Gastroesophageal sphincter (tissue), 4 donors: ENCODE measurements around the gene MXRA8. TPM values are rescaled to one million over a fixed set of nuclear protein-coding genes. Genes with fewer than 3 reads are reported as not detected.

Experiments used
- ATAC-seq: fragments of 150-250 bp; one replicate; pipeline ENCODE4 v1.9.1; 2016; ENCODE audit warnings: mild to moderate bottlenecking, moderate library complexity
- H3K27ac ChIP-seq, 4 donors: fragments of 200-600 bp; sonication (generic) in 3 of 4; 1 replicate in 3 of 4; 2 replicates in 1 of 4; pipeline ENCODE4 v1.5.1; 2016 to 2019
- H3K27me3 ChIP-seq: fragments of 200-600 bp; sonication (generic); one replicate; pipeline ENCODE4 v1.5.1; 2019
- H3K36me3 ChIP-seq, 2 donors: fragments of 200-600 bp; sonication (generic); one replicate each; pipeline ENCODE4 v1.5.1; 2019; ENCODE audit warnings: control low read depth in 1 of 2
- H3K4me1 ChIP-seq, 3 donors: fragments of 200-600 bp; sonication (generic); 1 replicate in 2 of 3; 2 replicates in 1 of 3; pipeline ENCODE4 v1.5.1; 2016 to 2019; ENCODE audit warnings: control low read depth in 2 of 3
- H3K4me3 ChIP-seq, 2 donors: fragments of 200-600 bp; sonication (generic); one replicate each; pipeline ENCODE4 v1.5.1; 2019; ENCODE audit warnings: mild to moderate bottlenecking in 1 of 2, moderate library complexity in 1 of 2
- H3K9me3 ChIP-seq, 3 donors: fragments of 200-600 bp; sonication (generic); one replicate each; pipeline ENCODE4 v1.5.1; 2017 to 2019; ENCODE audit warnings: control low read depth in 2 of 3
- EP300 ChIP-seq: sonication (generic); formaldehyde crosslinking; IDR thresholded peaks from one replicate; pipeline ENCODE4 v1.6.1; 2017; ENCODE audit warnings: antibody characterized with exemption, mild to moderate bottlenecking
- POLR2A ChIP-seq, 2 donors: fragments of 450-650 bp; IDR thresholded peaks; one replicate each; pipeline ENCODE4 v1.6.1; 2017; ENCODE audit warnings: antibody characterized with exemption in 2 of 2, mild to moderate bottlenecking in 2 of 2, moderate library complexity in 1 of 2
- POLR2AphosphoS5 ChIP-seq: sonication (generic); formaldehyde crosslinking; IDR thresholded peaks from one replicate; pipeline ENCODE4 v1.6.1; 2017; ENCODE audit warnings: antibody characterized with exemption
- WGBS, 2 donors: methylation state at CpG; one replicate each; pipeline ENCODE4 v1.1.5; 2018; ENCODE audit warnings: low coverage in 1 of 2; 5-methylcytosine and 5-hydroxymethylcytosine counted together
- total RNA-seq, 4 donors: library from RNA; depleted of rRNA; stranded (reverse); fragments of >200 nt; gene quantifications; one replicate each; pipeline ENCODE4 v1.1.0, GENCODE V29; 2016
- TF ChIP-seq, protein P1 (sequence below), 4 experiments: fragments of 200-600 bp in 2 of 4; fragments of 450-650 bp in 2 of 4; sonication (generic) in 1 of 4; IDR thresholded peaks; one replicate each; pipeline ENCODE4 v1.5.1; 2017 to 2019; ENCODE audit warnings: antibody characterized with exemption in 4 of 4, mild to moderate bottlenecking in 2 of 4, moderate library complexity in 2 of 4

The MXRA8 gene
- total RNA-seq, 4 donors from 2014 or later: 69.8 to 105 (median 85.4) TPM

- 93% methylated on average over 6 of the region's 23 CpGs; no CpG with 5 or more reads in 1 of the 2 donors for WGBS, 2 donors
- no peak overlapping the region for H3K27ac ChIP-seq
- H3K27me3 ChIP-seq: no peaks in the 10 kb centered on the region
Observed at GRCh38 chr1:1340185-1340584, 18.2 kb downstream of the MXRA8 start.

GRCh38 chr1:1338278-1338677 is 20.1 kb downstream of the MXRA8 start:
- H3K4me1 ChIP-seq: no peaks in the 10 kb centered on the region
- no peak for ATAC-seq
- H3K36me3 ChIP-seq: peaks cover 0 to 73% of the 10 kb centered on the region in 2 donors
- no peaks in the 10 kb centered on the region for H3K27me3 ChIP-seq
- no peak overlapping the region for H3K4me3 ChIP-seq
- H3K27ac ChIP-seq: no peak overlapping the region
- TF ChIP-seq EP300 (no peak), POLR2A (IDR thresholded peaks at IDR 0.05) (no peak), POLR2AphosphoS5 (no peak)
- TF ChIP-seq, protein P1, sequence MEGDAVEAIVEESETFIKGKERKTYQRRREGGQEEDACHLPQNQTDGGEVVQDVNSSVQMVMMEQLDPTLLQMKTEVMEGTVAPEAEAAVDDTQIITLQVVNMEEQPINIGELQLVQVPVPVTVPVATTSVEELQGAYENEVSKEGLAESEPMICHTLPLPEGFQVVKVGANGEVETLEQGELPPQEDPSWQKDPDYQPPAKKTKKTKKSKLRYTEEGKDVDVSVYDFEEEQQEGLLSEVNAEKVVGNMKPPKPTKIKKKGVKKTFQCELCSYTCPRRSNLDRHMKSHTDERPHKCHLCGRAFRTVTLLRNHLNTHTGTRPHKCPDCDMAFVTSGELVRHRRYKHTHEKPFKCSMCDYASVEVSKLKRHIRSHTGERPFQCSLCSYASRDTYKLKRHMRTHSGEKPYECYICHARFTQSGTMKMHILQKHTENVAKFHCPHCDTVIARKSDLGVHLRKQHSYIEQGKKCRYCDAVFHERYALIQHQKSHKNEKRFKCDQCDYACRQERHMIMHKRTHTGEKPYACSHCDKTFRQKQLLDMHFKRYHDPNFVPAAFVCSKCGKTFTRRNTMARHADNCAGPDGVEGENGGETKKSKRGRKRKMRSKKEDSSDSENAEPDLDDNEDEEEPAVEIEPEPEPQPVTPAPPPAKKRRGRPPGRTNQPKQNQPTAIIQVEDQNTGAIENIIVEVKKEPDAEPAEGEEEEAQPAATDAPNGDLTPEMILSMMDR (IDR thresholded peaks at IDR 0.05): no peak
- H3K9me3 ChIP-seq: no peaks in the 10 kb centered on the region
- 88% methylated on average over 8 of the region's 36 CpGs; no CpG with 5 or more reads in 1 of the 2 donors for WGBS, 2 donors

More at GRCh38 chr1:1340185-1340584, 18.2 kb downstream of the MXRA8 start:
- Histone ChIP-seq H3K36me3 (peaks cover 0 to 73% of the 10 kb centered on the region in 2 donors), H3K9me3 (no peaks in the 10 kb centered on the region), H3K4me1 (peaks cover 0 to 19% (median 3%) of the 10 kb centered on the region in 3 donors), H3K4me3 (no peak overlapping the region)
- no peak for TF ChIP-seq EP300
- TF ChIP-seq POLR2A (IDR thresholded peaks at IDR 0.05): no peak
- no peak for TF ChIP-seq POLR2AphosphoS5
- TF ChIP-seq, protein P1 (IDR thresholded peaks at IDR 0.05): no peak
- ATAC-seq: no peak

DNA sequence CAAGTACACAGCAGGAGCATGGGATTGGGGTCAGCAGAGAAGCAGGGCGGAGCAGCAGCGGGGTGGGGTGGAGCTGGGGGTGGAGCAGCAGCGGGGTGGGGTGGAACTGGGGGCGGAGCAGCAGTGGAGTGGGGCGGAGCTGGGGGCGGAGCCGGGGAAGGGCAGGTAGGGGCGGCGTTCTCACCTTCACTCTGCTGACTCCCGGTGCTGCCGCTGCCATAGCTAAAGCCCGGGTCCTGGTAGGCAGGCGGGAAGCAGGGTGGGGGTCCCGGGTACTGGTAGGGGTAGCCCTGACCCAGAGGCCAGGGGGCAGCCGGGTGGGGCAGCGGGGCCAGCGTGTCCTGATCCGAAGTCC is 20.6 kb downstream of the MXRA8 start:
- H3K4me3 ChIP-seq: no peak overlapping the region
- ATAC-seq: no peak
- 84% methylated on average over 8 of the region's 18 CpGs; no CpG with 5 or more reads in 1 of the 2 donors for WGBS, 2 donors
- no peak overlapping the region for H3K27ac ChIP-seq
- no peak for TF ChIP-seq POLR2AphosphoS5
- TF ChIP-seq, protein P1 (IDR thresholded peaks at IDR 0.05): no peak
- TF ChIP-seq EP300: no peak
- TF ChIP-seq POLR2A (IDR thresholded peaks at IDR 0.05): no peak
- H3K4me1 ChIP-seq: no peaks in the 10 kb centered on the region
- H3K27me3 ChIP-seq: no peaks in the 10 kb centered on the region
- H3K36me3 ChIP-seq: peaks cover 0 to 73% of the 10 kb centered on the region in 2 donors
- no peaks in the 10 kb centered on the region for H3K9me3 ChIP-seq

DNA sequence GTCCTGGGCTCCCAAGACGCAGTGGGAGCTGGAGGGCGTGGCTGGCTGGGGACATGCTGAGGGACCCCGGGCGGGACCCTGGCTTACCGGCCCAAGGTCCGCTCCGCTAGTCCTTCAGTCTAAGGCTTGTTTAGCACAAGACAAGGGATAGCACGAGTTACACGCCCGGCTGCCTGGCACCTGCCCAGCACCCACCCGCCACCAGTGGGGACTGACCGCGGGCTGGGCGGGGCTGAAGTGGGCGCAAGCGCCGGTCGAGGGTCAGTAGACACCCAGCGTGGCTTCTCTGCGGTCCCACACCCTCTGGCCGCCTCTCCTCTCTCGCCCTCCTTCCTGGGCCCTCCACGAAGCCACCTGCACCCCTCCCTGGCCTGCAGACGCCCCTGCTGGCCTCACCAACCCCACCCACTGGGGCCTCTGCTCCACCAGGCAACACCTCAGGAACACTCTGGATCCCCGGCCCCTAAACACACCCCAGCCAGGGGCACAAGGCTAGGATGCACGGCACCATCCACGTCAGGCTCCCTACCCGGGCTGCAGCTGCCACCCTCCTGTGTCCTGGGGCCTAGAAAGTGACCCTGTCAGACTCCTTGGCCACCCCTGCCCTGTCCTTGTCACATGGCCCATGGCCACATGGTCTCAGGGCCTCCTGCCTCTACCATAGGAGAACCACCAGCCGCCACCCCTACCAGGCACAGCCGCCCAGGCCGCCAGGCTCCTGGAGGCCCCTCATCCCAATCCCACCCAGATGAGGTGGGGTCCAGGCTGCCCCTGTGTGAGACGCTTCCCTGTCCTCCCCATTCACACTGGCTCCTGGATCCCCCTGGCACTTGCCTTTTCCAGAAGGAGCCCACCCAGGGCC is 21.2 kb downstream of the MXRA8 start:
- Histone ChIP-seq H3K4me1 (no peaks in the 10 kb centered on the region), H3K4me3 (no peak overlapping the region), H3K36me3 (peaks cover 0 to 68% of the 10 kb centered on the region in 2 donors), H3K27ac (no peak overlapping the region), H3K9me3 (no peaks in the 10 kb centered on the region), H3K27me3 (no peaks in the 10 kb centered on the region)
- TF ChIP-seq, protein P1 (IDR thresholded peaks at IDR 0.05): no peak
- TF ChIP-seq POLR2A (IDR thresholded peaks at IDR 0.05): no peak
- TF ChIP-seq EP300: no peak
- no peak for TF ChIP-seq POLR2AphosphoS5
- no peak for ATAC-seq
- 81 to 98% methylated on average over 5 to 10 of the region's 32 CpGs for WGBS, 2 donors

DNA sequence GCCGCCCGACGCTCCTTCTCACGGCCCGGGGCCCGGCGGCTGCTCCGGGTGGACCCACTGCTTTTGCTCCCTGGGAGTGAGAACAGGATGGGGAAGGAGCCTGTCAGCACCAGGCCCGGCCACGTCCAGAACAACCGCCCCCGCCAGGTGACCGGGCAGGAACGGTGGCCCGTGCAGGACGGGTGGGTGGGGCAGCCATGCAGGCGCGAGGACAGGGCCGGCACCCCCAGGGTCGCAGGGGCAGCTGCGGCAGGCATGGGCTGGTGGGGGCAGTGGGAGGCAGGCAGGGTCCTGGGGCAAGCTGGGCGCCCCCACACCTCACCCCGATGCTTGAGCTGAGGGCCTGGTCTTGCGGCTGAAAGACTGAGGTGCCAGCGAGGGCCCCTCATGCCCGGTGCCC is 21.9 kb downstream of the MXRA8 start:
- H3K4me1 ChIP-seq: peaks cover 0 to 2% (median 0%) of the 10 kb centered on the region in 3 donors
- no peak overlapping the region for H3K4me3 ChIP-seq
- WGBS, 2 donors: no CpG with 5 or more reads among the region's 26 CpGs
- H3K36me3 ChIP-seq: peaks cover 0 to 61% of the 10 kb centered on the region in 2 donors
- no peaks in the 10 kb centered on the region for H3K27me3 ChIP-seq
- no peak for ATAC-seq
- TF ChIP-seq POLR2AphosphoS5: no peak
- TF ChIP-seq, protein P1 (IDR thresholded peaks at IDR 0.05): no peak
- TF ChIP-seq POLR2A (IDR thresholded peaks at IDR 0.05): no peak
- no peak for TF ChIP-seq EP300
- H3K9me3 ChIP-seq: no peaks in the 10 kb centered on the region
- H3K27ac ChIP-seq: no peak overlapping the region
